Ramos (cell line): ENCODE data around the gene IBA57.
"Not testable (repeated sequence)": the region's sequence is repeated elsewhere in the genome, so short reads cannot be mapped to it uniquely, and the experiment has no call there.

ENCODE experiments used
- in situ Hi-C: fragments of 300-500 bp; cut with MboI; formaldehyde crosslinking; loops from one replicate; pipeline ENCODE4 v1.14.3; 2022; ENCODE audit warnings: low sequenced_read_pairs; ENCODE audit not compliant: unreplicated experiment

The IBA57 gene

DNA sequence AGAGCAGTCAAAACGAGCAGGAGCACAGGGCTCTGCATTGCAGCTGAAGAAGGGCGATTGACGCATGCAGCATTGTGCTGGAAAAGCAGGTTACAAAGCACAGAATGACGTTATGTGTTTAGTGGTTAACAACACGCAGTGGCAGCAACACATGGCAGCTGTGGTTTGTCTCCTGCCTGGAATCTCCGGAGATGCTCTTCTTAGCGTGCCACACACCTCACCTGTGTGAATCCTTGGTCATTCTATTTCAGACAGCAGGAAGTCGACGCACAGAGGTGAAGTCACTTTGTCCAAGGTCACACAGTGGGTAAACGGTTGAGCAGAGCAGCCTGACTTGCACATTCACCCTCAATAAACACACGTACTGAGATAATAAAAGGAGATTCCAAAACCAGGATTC lies 56.9 kb downstream of the IBA57 start:
- in situ Hi-C loops = no loop called here

- in situ Hi-C loops = no loop called here
Measured at GRCh38 chr1:228224198-228225164, 58.9 kb downstream of the IBA57 start.

DNA sequence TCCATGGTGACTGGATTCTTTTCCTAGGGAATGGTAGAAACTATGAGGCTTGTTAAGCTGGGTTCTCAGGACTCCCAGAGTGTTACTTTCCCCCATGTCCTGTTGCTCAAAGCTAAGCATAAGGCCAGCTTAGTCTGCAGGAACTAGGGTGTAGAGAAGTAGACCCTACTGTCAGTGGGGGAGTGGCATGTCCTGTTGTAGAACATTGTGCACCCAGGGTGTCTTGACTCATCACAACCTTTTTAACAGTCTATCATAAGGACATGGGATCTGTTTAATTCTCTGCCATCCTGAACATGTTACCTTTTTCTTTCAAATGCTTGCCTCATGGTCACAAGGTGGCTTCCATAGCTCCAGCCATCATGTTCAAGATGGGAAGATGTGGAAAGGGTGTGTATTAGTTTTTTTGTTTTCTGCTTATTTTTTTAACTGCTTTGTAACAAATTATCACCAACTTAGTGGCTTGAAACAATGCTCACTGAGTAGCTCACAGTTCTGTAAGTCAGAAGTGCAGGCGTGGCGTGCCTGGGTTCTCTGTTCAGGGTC lies 59.6 kb downstream of the IBA57 start:
- in situ Hi-C loops = no loop called here

GRCh38 chr1:228225740-228226139 lies 60.1 kb downstream of the IBA57 start:
- in situ Hi-C loops = no loop called here

- in situ Hi-C loops = no loop called here
Measured at GRCh38 chr1:228226141-228226874, 60.7 kb downstream of the IBA57 start.

DNA sequence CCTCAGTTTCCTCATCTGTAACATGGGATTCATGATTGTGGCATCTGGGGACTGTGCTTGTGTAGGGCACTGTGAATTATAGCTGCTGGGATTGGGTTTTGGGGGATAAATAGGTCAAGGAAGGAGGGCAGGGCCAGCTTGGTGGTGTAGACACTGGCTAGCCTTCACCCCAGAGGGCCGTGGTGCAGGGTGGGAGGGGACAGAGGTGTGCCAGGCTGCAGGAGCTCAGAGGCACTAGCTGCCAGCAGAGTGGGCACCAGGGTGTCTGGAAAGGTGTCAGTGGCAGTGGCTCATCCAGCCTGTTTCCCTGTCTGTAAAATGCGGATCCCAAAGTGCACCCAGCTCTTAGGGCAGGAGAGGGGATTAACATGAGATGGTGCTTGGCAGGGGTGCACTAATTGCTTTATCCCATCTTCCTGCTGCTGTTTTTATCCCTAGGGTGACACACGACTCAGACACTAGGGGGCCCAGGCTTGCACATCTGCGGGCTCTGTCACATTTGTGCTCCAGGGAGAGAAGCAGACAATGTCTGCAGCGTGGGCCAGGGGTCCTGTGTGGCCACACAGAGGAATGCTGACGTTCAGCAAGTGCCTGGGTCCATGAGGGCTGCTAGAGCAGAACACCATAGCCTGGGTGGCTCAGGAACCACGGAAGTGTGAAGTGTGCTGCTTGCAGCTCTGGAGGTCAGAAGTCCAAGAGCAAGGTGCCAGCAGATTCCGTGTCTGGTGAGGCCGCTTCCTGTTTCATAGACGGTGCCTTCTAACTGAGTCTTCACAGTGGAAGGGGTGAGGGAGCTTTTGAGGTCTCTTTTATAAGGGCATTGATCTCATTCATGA lies 61.6 kb downstream of the IBA57 start:
- in situ Hi-C loops = no loop called here

- in situ Hi-C loops = not testable (repeated sequence)
Measured at GRCh38 chr1:228228147-228228546, 62.5 kb downstream of the IBA57 start.

DNA sequence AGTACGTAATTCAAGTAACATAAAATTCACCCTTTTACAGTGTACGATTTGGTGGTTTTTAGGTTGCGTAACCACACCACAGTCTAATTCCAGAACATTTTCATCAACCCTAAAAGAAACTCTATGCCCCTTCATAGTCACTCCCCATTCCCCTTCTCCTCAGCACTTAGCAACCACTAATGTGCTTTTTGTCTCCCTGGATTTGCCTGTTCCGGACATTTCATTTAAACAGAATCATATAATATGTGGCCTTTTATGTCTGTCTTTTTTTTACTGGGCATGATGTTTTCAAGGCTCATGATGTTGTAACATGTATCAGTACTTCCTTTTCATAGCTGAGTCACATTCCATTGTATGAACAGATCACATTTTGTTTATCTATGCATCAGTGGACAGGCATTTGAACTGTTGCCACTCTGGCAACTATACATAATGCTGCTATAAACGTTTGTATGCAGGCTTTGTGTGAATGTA lies 63.0 kb downstream of the IBA57 start:
- in situ Hi-C loops = no loop called here

- in situ Hi-C loops = no loop called here
Measured at GRCh38 chr1:228231189-228231588, 65.6 kb downstream of the IBA57 start.
